GM18526 (cell line): Measurements from ENCODE around the gene SPINK9.

ENCODE experiments used
- POLR2A ChIP-seq: IDR thresholded peaks from 3 replicates; pipeline ENCODE4 v1.6.1; 2011; ENCODE audit not compliant: insufficient read length; ENCODE audit errors: extremely low read depth

SPINK9 gene

DNA sequence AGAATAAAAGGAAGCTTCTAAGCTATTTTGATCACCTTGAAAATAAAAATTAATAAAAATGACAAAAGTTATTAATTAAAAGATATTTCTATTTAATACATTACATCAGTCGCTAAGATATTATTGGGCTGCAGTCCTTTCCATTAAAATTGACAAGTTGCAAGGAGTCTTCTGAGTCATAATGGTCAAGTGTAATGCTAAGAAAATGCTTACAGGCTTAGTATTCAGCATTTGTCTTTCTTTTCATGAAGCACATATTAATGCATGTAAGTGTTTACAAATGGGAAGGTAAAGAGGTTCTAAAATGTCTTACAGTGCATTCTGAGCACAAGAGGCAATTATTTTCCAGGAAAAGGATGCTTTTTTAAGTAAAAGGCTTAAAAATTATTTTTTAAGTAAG lies 17.3 kb downstream of the SPINK9 start:
- no peak for TF ChIP-seq POLR2A

DNA sequence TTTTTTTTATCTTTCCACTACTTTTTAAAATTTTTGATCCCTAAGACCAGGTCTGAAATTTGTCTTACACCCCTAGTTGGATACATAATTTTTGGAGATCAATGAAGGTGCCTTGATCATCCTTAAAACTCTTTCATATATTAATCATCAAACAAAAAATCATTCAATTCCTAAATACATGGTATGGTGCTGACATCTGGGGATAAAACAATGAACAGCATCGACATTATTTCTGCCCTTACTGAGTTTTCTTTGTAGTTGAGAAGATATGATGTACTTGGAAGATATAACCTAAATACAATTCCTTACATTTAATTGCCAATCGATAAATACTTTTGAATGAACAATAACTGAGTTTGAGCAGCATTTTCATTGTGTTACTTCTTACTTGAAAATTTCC lies 18.3 kb downstream of the SPINK9 start:
- TF ChIP-seq POLR2A = no peak

DNA sequence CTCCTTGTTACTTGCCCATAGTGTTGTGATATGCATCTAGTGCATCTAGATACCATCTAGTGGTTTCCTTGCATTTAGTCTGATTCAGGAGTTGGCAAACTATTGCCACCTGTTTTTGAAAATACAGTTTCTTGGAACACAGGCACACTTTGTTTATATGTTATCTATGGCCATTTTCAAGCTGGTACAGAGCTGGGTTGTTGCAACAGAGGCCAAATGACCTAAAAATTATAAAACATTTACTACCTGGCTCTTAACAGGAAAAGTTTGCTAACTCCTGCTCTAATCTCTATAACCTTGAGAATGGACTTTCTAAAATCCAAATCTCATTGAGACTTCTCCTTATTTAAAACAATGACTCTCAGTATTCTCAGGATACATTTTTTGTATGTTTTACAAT lies 29.0 kb downstream of the SPINK9 start:
- no peak for TF ChIP-seq POLR2A

DNA sequence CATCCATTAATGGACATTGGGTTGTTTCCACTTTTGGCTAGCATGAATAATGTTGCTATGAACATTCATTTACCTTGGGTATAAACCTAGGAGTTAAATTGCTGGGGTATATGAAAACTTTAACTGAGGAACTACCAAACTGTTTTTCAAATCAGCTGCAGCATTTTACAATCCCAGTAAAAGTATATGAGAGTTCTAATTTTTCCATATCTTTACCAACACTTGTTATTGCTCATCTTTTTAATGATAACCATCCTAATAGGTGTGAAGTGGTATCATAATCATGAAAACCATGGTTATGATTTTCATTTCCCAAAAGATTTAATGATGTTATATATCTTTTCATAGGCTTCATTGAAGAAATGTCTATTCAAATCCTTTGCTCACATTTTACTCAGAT lies 32.9 kb downstream of the SPINK9 start:
- no peak for TF ChIP-seq POLR2A

DNA sequence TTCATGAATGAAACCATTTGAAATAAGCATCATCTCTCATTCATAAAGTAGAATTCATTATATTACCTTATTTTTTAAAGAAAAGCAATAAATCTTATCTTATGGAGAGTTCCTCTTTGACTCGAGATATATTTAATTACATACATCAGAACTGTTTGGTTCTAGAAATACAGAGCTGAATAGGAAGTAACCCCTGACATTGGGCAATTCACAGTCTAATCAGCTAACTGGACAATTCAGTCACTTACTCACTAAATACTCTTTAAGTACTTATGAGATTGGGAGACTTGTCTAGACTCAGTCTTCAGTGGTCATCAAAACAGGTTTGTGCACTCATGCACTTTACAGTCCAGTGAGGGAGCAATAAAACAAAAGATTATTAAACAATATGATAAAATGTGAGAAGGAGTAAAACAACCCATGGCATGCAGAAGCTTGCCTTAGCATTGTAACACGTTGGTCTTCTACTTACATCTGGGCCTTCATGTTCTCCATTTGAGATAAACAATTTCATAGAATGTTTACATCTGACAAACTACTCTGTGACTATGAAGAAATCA lies 36.9 kb downstream of the SPINK9 start:
- TF ChIP-seq POLR2A = no peak

DNA sequence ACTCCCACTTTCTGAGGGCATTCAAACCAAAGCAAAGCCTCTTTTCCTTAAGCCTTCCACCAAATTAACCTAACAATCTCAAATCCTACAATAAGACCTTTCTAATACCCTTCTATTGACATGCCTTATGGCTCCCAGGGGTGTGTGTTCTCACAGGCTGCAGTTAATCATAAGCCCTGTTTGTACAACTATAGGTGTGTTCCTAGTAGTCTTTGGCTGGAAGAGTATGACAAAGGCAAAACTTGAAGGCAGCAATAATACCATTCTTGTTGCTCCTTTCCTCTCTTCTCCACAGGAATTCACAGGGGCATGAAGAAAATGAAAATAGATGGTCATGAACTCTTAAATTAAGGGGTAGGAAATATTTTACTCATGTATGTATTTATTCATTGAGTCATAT lies 37.5 kb downstream of the SPINK9 start:
- TF ChIP-seq POLR2A = no peak

DNA sequence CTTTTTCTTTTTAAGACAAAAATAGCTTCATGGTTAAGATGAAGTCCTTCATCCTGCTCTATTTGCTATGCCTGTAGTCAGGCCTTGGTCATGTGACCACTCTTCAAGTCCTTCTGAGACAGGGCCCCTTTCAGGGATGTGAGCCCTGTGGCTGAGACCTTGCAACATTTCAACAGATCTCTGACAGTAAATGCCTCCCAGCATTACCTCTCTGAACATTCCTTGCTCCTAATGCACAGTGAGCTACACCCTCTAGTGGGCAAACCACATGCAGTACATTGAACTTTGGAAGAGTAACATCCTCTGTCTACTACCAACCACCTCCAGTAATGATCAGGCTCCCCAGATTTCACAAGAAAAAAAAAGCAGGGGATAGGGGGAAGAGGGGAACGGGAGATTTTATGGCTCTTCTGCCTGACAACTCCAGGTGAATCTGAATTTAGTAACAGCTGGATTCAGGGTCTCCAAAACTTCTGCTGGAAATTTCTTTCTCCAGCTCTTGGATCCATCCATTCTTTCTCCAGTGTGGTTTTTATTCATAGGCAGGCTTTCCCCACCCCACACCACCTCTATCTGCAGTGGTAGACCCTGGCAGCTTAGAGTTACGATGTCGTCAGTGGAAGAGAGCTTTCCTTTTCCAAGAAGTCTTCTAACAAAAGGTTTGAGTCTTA lies 39.5 kb downstream of the SPINK9 start:
- TF ChIP-seq POLR2A = no peak

DNA sequence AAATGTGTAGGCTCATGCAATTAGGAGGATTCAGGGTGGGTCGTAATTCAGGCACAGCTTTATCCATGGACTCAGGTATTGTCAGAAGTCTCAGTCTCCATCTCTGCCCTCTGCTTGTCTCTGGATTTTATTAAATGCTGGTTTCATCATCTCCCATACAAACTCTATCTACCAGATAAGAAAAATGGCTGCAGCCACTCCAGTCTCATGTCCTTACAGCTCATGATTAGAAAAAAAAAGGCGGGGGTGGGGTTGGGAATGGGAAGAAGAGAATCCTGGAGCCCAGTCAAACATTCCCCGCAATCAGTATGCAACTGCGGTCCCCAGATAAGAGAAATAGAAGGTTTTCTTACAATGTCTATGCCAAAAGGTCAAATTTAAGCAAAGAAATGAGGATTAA lies 40.8 kb downstream of the SPINK9 start:
- TF ChIP-seq POLR2A = no peak

DNA sequence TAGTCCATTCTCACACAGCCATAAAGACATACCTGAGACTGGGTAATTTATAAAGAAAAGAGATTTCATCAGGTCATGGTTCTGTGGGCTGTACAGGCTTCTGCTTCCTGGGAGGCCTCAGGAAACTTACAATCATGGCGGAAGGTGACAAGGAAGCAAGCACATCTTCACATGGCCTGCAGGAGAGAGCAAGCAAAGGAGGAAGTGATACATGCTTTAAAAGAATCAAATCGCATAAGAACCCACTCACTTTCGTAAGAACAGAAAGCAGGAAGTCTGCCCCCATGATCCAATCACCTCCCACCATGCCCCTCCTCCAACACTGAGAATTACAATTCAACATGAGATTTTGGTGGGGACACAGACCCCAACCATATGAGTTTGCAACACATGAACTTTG lies 43.3 kb downstream of the SPINK9 start:
- TF ChIP-seq POLR2A = no peak

DNA sequence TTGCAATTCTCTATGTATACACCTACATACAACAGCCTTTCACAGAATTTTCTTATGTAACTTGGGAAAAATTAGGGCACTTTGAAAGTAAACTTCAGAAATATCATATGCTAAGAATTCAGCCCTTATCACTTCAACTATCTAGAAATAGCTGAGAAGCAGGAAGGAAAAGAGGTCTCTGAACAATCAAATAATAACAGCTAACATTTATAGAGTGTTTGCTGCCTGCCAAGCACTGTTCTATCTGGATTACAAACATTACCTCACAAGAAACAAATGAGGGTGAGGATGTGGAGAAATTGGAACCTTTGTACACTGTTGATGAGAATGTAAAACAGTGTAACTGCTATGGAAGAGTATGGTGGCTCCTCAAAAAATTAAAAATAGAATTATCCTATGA lies 44.0 kb downstream of the SPINK9 start:
- no peak for TF ChIP-seq POLR2A

DNA sequence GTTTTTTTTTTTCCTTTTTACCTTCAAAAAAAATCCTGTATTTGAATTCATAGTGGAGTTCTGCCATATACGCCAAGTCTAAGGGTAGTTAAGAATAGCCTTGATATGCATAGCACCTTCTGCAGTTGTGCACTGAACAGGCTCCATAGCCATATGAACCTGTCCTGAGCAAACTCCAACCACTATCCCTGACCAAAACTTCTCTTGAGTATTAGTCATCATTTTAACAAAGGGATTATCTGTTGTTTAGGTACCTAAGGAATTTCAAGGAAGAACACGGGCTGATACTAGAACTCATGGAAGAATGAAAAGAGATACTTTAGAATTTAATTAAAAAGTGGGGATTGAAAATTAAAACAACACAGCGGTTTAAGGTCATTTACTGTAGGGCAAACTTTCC lies 46.5 kb downstream of the SPINK9 start:
- no peak for TF ChIP-seq POLR2A

DNA sequence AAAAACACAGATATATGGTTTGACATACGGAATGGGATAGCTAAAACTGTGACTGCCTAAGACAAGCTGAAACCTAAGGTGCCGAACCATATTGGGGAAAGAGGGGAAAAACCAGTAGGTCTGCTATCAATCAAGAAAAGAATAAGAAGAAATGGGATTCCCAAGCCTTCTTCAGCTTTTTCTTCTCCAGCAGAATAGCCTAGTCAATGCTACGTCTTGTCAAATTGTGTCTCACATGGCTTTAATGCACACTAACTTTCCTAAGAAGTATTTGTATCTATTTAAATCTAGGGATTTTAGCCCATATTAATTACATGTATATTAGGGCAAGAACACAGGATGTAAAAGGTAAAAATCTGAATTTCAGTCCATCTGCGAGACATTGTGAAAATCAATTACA lies 47.6 kb downstream of the SPINK9 start:
- TF ChIP-seq POLR2A = no peak

DNA sequence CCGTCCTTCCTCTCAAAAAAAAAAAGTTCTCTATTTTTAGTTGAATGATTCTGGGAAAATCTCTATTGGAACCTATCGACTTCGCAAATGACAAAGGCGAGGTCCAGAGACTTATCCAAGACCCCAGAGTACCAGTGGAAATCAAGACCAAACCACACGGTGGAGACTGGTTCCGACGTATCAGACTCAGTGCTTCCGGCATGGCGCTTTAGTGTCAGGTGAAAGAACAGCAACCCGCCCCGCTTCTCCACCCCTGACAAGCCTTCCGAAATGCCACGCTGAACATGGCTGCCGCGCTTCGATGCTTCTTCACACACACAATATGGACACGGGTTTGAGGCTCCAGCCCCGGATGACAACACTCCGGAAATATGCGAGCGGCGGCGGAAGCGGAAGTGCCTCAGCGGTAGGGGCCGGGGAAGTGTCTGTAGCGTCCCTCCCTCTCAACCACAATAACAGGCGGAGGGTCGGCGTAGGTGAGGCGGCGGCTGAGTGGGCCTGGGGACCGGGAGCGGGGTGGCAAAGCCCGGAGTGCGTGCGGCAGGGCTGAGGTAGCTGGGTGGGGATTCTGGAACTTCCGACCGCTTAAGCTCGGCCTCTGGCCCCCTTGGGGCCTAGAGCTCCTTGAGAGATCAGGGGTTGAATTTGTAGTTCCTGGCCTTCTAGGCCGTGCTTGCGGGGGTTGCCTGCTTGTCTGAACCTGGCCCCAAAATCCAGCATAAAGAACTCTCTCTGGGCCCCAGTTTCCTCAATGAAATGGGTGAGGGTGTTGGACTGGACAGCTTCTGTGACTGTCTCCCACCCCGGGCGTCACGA lies 48.4 kb downstream of the SPINK9 start, which contains the start of gene FBXO38:
FBXO38 (plus strand) TSS at position 395 of the 816 bp plus-strand sequence. CDS start 10,819 bp downstream, outside the sequence.
- peak; percentile 77 for TF ChIP-seq POLR2A

DNA sequence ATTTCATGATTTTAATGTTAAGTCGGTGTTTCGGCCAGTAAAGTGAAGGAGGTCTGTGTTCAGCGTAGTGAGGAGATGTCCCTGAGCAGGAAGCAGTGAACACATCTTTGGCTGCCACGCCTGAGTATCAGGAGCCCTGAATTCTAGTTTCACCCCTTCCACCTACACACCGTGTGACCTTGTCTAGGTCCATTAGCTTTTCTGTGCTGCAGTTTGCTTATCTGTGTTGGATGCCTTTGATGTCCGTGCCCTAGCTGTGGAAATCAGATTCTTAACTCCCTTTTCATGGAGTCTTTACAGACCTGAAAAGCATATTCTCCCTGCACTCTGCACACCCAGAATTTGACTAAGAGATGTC lies 49.0 kb downstream of the SPINK9 start:
- TF ChIP-seq POLR2A = no peak

DNA sequence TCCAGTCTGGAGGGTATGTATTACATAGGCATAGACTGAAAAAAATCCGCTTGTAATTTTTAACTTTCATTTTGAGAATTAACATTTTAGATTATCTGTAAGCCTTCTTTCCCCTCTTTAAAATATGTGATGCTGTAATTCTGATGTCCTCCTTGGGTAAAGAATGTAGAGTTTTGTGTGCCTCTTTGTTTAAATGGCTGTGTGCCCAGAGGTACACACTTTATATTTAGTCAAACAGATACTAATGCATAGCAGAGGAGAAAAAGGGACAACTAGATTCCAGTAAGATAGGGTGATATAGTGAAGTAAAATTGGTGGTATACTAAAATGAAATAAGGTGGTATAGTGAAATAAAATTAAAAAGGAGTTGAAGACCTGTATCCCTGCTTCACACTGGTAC lies 49.7 kb downstream of the SPINK9 start:
- TF ChIP-seq POLR2A = no peak

DNA sequence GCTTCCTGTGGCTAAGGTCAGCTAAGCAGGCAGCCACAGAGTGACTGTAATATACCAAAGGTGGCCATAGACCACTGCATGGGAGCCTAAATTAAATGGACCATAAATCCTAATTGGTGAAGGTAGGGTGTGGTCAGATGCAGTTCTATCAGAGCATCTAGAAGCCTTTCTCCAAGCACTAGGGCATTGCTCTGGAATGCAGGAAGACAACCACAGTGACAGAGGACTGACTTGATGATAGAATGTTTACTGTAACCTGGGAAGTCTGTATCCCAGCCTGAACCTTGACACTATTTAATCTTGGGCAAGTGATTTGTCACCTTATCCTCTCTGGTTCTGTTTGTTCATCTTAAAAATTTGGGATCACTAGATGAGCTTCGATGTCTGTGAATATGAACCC lies 50.7 kb downstream of the SPINK9 start:
- TF ChIP-seq POLR2A = no peak
